Measurements from ENCODE around the gene GRB2. TPM values are rescaled to one million over a fixed set of nuclear protein-coding genes. Genes with fewer than 3 reads are reported as not detected.

Gene GRB2
- total and polyA plus RNA-seq, 2 donors (not counting 1 experiment from before 2014, with no cell fraction given) = 114 to 219 TPM

- Histone ChIP-seq H3K4me3 (ENCODE audit: control extremely low read depth in 1 of 5, extremely low read depth in 1 of 5, insufficient read depth in 1 of 5, low read depth in 2 of 5, low read length in 4 of 5) (peak overlapping the region in 4 of 5 experiments; percentile 72 to 93 (median 80)), H2AFZ (ENCODE audit: insufficient read depth, low read depth, low read length, poor library complexity, severe bottlenecking) (peak overlapping the region; percentile 93), H3K79me2 (ENCODE audit: control insufficient read depth, insufficient read depth, low read length) (peaks cover 28% of the 10 kb centered on the region), H4K20me1 (ENCODE audit: control insufficient read depth, insufficient read depth, low read length, poor library complexity, severe bottlenecking) (no peaks in the 10 kb centered on the region), H3K4me2 (replicated peaks; ENCODE audit: low read depth, low read length, poor library complexity, severe bottlenecking) (peak overlapping the region; percentile 95), H3K9ac (ENCODE audit: low read length) (peak overlapping the region; percentile 88), H3K27me3 (replicated peaks in 1 of 4; ENCODE audit: control extremely low read depth in 1 of 4, control insufficient read depth in 3 of 4, insufficient read depth in 4 of 4, low read length in 3 of 4) (no peaks in the 10 kb centered on the region), H3K27ac (ENCODE audit: low read length in 2 of 2) (peak overlapping the region; percentile 78 to 83), H3K4me1 (ENCODE audit: control insufficient read depth in 2 of 2, insufficient read depth in 2 of 2, low read length in 2 of 2) (peaks cover 17 to 28% of the 10 kb centered on the region in 2 donors), H3K9me3 (ENCODE audit: control extremely low read depth in 1 of 3, control insufficient read depth in 2 of 3, insufficient read depth in 1 of 3, low read length in 2 of 3) (no peaks in the 10 kb centered on the region), H3K36me3 (replicated peaks in 1 of 2; ENCODE audit: control extremely low read depth in 1 of 2, control insufficient read depth in 1 of 2, extremely low read depth in 1 of 2, insufficient read depth in 2 of 2, low read length in 1 of 2) (peaks cover 0 to 16% of the 10 kb centered on the region in 2 experiments)
- TF ChIP-seq CTCF (IDR thresholded peaks at IDR 0.05) = no peak
- DNase-seq (no peak), ATAC-seq (ENCODE audit: low read depth) (no peak)
- intact Hi-C loops (cut with micrococcal nuclease) = loop anchor here (1.0 to 2.0 kb wide), 8 partner anchors 11 to 311 kb away; partner anchors contain the start of genes GGA3, GRB2, MRPS7 and NUP85
- H3K4me1 Mint-ChIP-seq = peaks cover 23% of the 10 kb centered on the region
- ChIA-PET CTCF (interaction anchor here (0.9 to 3.7 kb wide), 11 partner anchors 11 to 237 kb away, joined by 3 to 62 read pairs (median 5); partner anchors contain the start of genes GGA3, MRPS7 and SLC25A19), POLR2A (interaction anchor here (0.6 to 4.2 kb wide), 6 partner anchors 11 to 158 kb away, joined by 3 to 40 read pairs (median 5); partner anchors contain the start of genes GGA3 and MRPS7)
- H3K27me3 Mint-ChIP-seq = no peaks in the 10 kb centered on the region
- 58% methylated on average over 21 of the region's 24 CpGs for WGBS (ENCODE audit: insufficient coverage)
- H3K27ac Mint-ChIP-seq = peak overlapping the region; percentile 82
- H3K9me3 Mint-ChIP-seq (ENCODE audit: insufficient read depth) = no peaks in the 10 kb centered on the region
- H3K4me3 Mint-ChIP-seq = peak overlapping the region; percentile 88
Measured at GRCh38 chr17:75271955-75272847, 133.3 kb downstream of the GRB2 start.

Measured in B cell (primary cell).